AG10803 (cell line): Measurements from ENCODE around the gene IL7R.
"Not testable (repeated sequence)": the region's sequence is repeated elsewhere in the genome, so short reads cannot be mapped to it uniquely, and the experiment has no call there.

Experiments
- DNase-seq: peaks from one replicate; pipeline ENCODE4 v3.0.0; 2010; ENCODE audit warnings: low read depth
- H3K4me3 ChIP-seq: 2 replicates; pipeline ENCODE4 v1.5.1; 2011; ENCODE audit warnings: mild to moderate bottlenecking, low read length, control low read depth
- TF ChIP-seq, protein P1 (sequence below): conservative IDR thresholded peaks from 2 replicates; pipeline ENCODE4 v1.5.1; 2011; ENCODE audit warnings: mild to moderate bottlenecking, low read length, control low read depth, inconsistent platforms

IL7R gene

DNA sequence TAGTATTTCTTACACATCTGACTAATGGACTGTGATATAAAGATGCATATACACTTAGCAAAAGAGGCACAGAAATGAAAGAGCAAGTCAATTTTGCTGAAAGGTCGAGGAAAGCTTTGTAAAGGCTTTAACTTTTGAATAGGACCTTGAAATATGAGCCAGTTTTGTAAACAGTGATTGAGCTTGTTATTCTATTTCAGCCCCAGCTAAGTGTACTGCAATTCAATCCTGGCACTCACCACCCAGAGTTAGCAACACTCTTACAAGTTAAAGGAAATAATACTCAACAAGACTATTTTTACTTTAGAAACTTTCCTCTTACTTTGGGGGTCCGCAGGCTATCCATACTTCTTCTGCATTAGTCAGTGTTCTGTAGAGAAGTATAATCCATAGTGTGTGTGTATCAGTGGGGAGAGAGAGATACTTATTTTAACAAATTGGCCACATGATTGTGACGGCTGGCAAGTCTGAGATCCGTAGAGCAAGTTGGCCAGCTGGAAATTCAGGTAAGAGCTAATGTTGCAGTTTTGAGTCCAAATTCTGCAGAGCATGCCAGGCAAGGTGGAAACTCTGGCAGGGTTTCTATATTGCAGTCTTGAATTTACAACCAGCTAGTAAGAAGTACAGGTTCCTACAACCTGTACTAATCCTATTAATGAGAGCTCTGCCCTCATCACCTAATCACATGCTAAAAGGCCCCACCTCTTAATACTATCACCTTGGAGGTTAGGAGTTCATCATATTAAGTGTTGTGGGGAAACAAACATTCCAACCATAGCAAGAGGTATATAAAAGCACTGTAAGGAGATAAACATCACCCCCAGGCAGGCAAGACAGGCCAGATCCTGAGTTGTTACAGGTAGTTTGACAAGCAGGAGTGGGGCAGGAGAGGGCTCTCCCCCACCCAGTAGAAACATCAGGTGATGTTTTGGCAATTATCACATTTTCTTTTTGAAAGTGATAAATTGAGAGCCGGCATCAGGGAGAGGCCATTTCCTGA, 33.6 kb downstream of the IL7R start:
- no peak overlapping the region for H3K4me3 ChIP-seq
- TF ChIP-seq, protein P1, sequence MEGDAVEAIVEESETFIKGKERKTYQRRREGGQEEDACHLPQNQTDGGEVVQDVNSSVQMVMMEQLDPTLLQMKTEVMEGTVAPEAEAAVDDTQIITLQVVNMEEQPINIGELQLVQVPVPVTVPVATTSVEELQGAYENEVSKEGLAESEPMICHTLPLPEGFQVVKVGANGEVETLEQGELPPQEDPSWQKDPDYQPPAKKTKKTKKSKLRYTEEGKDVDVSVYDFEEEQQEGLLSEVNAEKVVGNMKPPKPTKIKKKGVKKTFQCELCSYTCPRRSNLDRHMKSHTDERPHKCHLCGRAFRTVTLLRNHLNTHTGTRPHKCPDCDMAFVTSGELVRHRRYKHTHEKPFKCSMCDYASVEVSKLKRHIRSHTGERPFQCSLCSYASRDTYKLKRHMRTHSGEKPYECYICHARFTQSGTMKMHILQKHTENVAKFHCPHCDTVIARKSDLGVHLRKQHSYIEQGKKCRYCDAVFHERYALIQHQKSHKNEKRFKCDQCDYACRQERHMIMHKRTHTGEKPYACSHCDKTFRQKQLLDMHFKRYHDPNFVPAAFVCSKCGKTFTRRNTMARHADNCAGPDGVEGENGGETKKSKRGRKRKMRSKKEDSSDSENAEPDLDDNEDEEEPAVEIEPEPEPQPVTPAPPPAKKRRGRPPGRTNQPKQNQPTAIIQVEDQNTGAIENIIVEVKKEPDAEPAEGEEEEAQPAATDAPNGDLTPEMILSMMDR, result no peak
- no peak for DNase-seq

DNA sequence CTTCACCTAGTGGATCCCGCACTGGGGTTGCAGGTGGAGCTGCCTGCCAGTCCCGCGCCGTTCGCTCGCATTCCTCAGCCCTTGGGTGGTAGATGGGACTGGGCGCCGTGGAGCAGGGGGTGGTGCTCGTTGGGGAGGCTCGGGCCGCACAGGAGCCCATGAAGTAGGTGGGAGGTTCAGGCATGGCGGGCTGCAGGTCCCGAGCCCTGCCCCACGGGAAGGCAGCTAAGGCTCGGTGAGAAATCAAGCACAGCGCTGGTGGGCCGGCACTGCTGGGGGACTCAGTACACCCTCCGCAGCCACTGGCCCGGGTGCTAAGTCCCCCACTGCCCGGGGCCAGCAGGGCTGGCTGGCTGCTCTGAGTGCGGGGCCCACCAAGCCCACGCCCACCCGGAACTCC, 36.1 kb downstream of the IL7R start:
- H3K4me3 ChIP-seq, DNase-seq: not testable (repeated sequence)

DNA sequence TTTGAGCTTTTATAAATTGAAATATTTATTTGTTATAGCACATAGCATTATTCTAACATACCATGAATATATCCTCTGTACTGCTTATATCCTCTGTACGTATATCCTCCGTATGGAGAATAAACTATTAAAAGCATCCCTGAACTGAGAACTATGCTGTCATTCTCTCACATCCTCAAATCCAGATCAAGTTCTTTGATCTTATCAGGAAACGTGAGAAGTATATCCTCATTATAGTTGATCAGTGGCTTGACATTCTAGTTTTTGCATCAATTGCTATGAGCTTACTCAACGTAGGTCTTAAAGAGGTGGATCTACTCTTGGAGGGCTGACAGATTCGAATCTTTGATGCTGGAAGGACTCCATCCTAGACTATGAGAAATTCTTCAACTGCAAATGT, 37.4 kb downstream of the IL7R start:
- H3K4me3 ChIP-seq, result no peak overlapping the region
- TF ChIP-seq, protein P1, result no peak
- no peak for DNase-seq

DNA sequence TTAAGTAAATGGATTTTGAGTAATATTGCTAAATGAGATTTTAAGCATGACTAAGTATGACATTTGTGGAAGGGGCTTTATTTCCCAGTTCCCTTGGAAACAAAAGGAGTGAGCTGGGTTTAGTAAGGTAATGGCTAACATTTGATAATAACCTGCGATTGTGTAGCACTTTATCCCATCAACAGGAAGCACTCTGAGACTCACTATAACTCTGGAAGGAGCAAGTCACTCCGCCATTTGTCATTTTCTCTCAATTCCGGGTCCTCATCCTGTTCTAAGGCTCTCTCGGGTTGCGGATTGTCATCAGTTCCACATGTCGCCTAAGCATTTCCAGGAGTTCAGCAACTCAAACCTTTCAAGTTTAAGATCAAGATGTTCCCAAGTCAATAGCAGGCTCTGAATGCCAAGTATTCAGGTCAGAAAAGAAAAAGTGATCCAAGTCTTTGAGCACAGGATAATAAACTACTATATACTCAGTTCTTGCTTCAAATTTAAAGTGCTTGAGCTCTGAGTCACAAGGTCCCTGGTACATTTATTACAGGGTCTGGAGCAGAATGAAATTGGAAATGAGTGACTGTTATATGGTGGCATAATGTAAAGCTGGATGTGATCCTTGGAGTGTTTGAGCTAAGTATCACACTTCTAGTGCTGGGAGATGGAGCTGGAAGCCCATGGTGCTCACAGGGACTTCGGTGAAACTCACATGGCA, 42.4 kb downstream of the IL7R start:
- H3K4me3 ChIP-seq, result no peak overlapping the region
- no peak for DNase-seq
- TF ChIP-seq, protein P1, result no peak

DNA sequence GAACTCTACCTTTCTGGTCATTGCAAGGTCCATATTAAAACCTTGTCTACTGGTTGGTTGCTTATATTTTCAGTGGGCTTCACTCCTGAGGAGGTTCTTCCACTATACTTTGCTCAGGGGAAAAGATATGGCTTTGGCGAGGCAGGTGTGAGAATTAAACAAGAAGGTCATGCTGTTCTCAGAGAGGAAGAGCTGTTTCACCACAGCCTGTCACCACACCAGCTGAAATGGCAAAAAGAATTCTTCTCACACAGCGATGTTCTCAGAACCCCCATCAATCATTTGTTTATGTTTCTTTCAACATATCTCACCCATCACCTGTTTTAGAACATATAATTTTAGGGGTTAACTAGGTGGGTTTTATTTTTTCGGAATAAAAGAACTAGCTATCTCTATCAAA, 43.1 kb downstream of the IL7R start:
- H3K4me3 ChIP-seq, result no peak overlapping the region
- no peak for DNase-seq
- TF ChIP-seq, protein P1, result no peak

DNA sequence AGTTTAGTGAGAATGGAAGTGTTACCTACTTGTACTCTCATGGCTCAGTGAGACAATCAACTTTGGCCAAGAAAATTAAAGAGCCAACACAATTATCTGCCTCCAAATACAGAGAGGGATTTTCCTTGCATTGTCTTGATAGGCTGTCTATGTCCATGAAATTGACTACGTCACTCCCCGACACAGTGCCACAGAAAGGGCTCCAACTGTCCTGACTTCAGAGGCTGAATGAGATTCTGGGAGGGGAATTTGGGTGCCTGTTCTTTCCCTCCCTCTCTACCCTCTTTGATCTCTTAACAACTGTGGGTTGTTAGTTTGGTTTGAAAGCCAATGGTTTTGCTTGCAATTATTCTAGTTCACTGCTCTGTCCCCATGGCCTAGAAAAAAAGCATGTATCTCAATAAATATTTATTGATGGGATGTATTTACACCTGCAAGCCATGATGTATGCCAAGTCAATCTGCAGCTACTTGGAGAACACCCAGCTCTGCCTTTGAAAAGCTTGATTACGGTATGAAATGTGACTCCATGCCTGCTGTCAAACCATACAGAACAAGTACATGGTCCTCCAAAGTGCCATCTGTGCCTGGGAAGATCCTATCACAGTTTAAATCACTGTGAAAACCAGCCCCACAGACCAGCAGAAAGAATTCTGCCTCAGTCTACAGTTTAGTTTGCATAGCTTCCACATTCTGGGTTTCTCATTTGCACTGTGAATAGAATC, 44.4 kb downstream of the IL7R start:
- H3K4me3 ChIP-seq, result no peak overlapping the region
- no peak for DNase-seq
- TF ChIP-seq, protein P1, result no peak

DNA sequence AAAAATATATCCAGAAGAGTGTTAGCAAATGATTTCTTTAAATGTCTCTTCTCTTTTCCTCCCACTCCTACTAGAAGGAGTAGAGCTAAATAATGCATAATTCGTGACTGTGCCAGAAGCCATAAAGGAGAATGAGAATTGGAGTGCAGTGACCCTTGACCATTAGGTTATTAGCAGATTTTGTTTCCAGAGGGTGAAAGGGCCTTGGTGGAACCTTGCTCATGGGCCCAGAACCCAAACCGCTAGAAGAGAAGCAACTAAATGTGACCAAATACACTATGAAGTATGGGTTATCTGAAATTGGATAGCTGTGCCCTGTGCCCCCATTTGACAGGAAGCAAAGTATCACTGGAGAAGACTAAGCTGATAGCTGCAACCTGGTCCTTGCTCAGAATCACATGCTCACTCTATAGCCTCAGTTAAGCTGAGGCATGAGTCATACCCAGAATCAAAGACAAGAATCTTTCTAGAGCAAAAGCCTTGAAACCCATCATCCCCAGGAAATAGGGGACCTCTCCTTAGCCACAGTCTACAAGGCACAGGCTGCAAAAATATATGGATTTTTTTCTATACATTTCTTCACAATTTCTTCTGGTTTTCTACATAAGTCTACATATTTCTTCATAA, 45.5 kb downstream of the IL7R start:
- H3K4me3 ChIP-seq, result no peak overlapping the region
- DNase-seq, result no peak
- TF ChIP-seq, protein P1, result no peak
